Liver (tissue), 9 donors: ENCODE measurements around the gene GAS2. TPM values are rescaled to one million over a fixed set of nuclear protein-coding genes. Genes with fewer than 3 reads are reported as not detected.

Experiments used
- DNase-seq: peaks from one replicate; pipeline ENCODE4 v3.0.0-alpha.2; 2017; ENCODE audit warnings: low spot score
- H3K27ac ChIP-seq, 2 donors: one replicate each; pipeline ENCODE4 v1.7.0; 2013; ENCODE audit warnings: inconsistent platforms in 2 of 2, low read length in 2 of 2, control low read depth in 1 of 2, low read depth in 1 of 2, mild to moderate bottlenecking in 1 of 2
- H3K27me3 ChIP-seq, 4 donors: one replicate each; pipeline versions ENCODE4 v1.6.1 to v1.7.0; 2013; ENCODE audit warnings: low read length in 3 of 4, inconsistent platforms in 1 of 4, mild to moderate bottlenecking in 1 of 4, moderate library complexity in 1 of 4; ENCODE audit not compliant: control insufficient read depth in 4 of 4, insufficient read depth in 4 of 4
- H3K36me3 ChIP-seq, 4 donors: one replicate each; pipeline versions ENCODE4 v1.6.1 to v1.7.0; 2013; ENCODE audit warnings: low read length in 3 of 4, mild to moderate bottlenecking in 3 of 4, low read depth in 1 of 4, moderate library complexity in 1 of 4; ENCODE audit not compliant: control insufficient read depth in 4 of 4, insufficient read depth in 3 of 4
- H3K4me1 ChIP-seq, 4 donors: one replicate each; pipeline versions ENCODE4 v1.6.1 to v1.7.0; 2013; ENCODE audit warnings: low read length in 3 of 4, mild to moderate bottlenecking in 3 of 4, moderate library complexity in 1 of 4; ENCODE audit not compliant: control insufficient read depth in 4 of 4, insufficient read depth in 4 of 4
- H3K4me3 ChIP-seq, 3 donors: one replicate each; pipeline versions ENCODE4 v1.6.1 to v1.7.0; 2013; ENCODE audit warnings: low read length in 3 of 3, control low read depth in 1 of 3, low read depth in 1 of 3, mild to moderate bottlenecking in 1 of 3
- H3K9ac ChIP-seq, 2 donors: one replicate each; pipeline ENCODE4 v1.7.0; 2013; ENCODE audit warnings: low read length in 2 of 2, mild to moderate bottlenecking in 2 of 2, moderate library complexity in 2 of 2, control low read depth in 1 of 2, low read depth in 1 of 2
- H3K9me3 ChIP-seq, 4 donors: one replicate each; pipeline versions ENCODE4 v1.6.1 to v1.7.0; 2013; ENCODE audit warnings: low read length in 3 of 4; ENCODE audit not compliant: control insufficient read depth in 4 of 4
- FOXA1 ChIP-seq: IDR thresholded peaks from 2 replicates; pipeline ENCODE4 v1.6.1; 2016; ENCODE audit warnings: antibody characterized with exemption
- FOXA2 ChIP-seq: IDR thresholded peaks from 2 replicates; pipeline ENCODE4 v1.6.1; 2016; ENCODE audit warnings: antibody characterized with exemption
- GABPA ChIP-seq, 2 donors: IDR thresholded peaks in 1 of 2; conservative IDR thresholded peaks in 1 of 2; 2 replicates each; pipeline ENCODE4 v1.6.1; 2016; ENCODE audit warnings: antibody characterized with exemption in 2 of 2, mild to moderate bottlenecking in 1 of 2, moderate library complexity in 1 of 2
- HNF4A ChIP-seq, 2 donors: conservative IDR thresholded peaks; 2 replicates each; pipeline ENCODE4 v1.6.1; 2016; ENCODE audit warnings: antibody characterized with exemption in 2 of 2, mild to moderate bottlenecking in 2 of 2
- NR2F2 ChIP-seq: IDR thresholded peaks from 2 replicates; pipeline ENCODE4 v1.6.1; 2016; ENCODE audit warnings: antibody characterized with exemption
- YY1 ChIP-seq: IDR thresholded peaks from 2 replicates; pipeline ENCODE4 v1.6.1; 2016; ENCODE audit warnings: antibody characterized with exemption, mild to moderate bottlenecking
- WGBS: extraction: QIAGEN DNeasy Blood & Tissue Kit; methylation state at CpG from one replicate; pipeline ENCODE4 v1.1.7; 2013; 5-methylcytosine and 5-hydroxymethylcytosine counted together
- polyA plus RNA-seq, 2 donors: library from polyadenylated mRNA; stranded (reverse) in 1 of 2; unstranded in 1 of 2; fragments of 200-250 nt in 1 of 2; fragments of >200 nt in 1 of 2; fragmentation: Nextera tagmentation in 1 of 2; extraction: Ambion mirVana in 1 of 2; gene quantifications; one replicate each; pipeline versions ENCODE4 v1.2.1 to v1.2.3, GENCODE V29; 2013 to 2015
- total RNA-seq, 2 donors: library from RNA; depleted of rRNA; stranded (reverse); fragments of >200 nt; gene quantifications; one replicate each; pipeline ENCODE4 v1.2.3, GENCODE V29; 2014
- TF ChIP-seq, protein P1 (sequence below): IDR thresholded peaks from 2 replicates; pipeline ENCODE4 v1.6.1; 2016; ENCODE audit warnings: antibody characterized with exemption
- TF ChIP-seq, protein P2 (sequence below): IDR thresholded peaks from 2 replicates; pipeline ENCODE4 v1.6.1; 2016; ENCODE audit warnings: antibody characterized with exemption, mild to moderate bottlenecking
- TF ChIP-seq, protein P3 (sequence below): IDR thresholded peaks from 2 replicates; pipeline ENCODE4 v1.6.1; 2016; ENCODE audit warnings: antibody characterized with exemption
- TF ChIP-seq, protein P4 (sequence below): fragments of 150-350 bp; IDR thresholded peaks from 2 replicates; pipeline ENCODE4 v1.5.1; 2017; ENCODE audit warnings: improper control_type of control experiment, low read depth, low read length; ENCODE audit not compliant: missing input control
- TF ChIP-seq, protein P5 (sequence below): IDR thresholded peaks from 2 replicates; pipeline ENCODE4 v1.6.1; 2016; ENCODE audit warnings: antibody characterized with exemption
- donor health status: healthy.
- donor health status: healthy.
- donor health status: healthy.
- donor health status: healthy.
- donor health status: healthy.

GAS2 gene
- total and polyA plus RNA-seq, 4 donors: 13.4 to 75.6 (median 42.3) TPM

DNA sequence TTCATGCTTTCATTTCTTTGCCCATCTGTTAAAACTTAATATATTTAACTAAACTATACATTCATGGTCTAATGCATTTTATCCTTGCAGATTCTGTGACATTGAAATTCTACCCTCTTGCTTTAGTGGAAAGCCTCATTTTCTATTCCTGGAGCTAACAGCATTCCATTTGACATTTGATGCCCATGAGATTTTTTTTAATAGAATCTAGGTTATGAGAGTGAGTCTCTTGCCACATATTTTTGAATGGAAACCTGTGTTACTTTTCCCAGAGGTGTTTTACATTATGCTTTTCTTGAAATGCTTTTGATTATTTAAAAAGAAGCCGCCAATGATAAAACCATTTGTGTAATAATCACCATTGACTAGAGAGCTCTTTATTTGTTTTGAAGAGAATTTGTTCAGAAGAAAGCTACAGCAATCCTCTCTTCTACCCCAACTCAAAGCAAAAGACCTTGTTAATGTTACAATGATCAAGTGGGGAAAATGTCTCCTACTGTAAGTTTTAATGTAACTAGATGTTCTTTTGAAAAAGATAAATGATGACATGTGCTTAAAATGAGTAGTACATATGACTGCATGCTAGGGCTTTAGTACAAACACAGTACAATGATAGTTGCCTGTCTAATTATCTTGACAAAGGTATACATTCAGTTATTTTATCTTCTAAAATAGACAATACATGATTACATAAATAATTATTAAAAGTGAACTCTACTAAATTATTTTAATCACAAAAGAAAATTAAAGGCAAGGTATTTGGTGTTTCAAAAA is 67.3 kb downstream of the GAS2 start:
- TF ChIP-seq, protein P1, sequence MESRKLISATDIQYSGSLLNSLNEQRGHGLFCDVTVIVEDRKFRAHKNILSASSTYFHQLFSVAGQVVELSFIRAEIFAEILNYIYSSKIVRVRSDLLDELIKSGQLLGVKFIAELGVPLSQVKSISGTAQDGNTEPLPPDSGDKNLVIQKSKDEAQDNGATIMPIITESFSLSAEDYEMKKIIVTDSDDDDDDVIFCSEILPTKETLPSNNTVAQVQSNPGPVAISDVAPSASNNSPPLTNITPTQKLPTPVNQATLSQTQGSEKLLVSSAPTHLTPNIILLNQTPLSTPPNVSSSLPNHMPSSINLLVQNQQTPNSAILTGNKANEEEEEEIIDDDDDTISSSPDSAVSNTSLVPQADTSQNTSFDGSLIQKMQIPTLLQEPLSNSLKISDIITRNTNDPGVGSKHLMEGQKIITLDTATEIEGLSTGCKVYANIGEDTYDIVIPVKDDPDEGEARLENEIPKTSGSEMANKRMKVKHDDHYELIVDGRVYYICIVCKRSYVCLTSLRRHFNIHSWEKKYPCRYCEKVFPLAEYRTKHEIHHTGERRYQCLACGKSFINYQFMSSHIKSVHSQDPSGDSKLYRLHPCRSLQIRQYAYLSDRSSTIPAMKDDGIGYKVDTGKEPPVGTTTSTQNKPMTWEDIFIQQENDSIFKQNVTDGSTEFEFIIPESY: no peak
- TF ChIP-seq, protein P2, sequence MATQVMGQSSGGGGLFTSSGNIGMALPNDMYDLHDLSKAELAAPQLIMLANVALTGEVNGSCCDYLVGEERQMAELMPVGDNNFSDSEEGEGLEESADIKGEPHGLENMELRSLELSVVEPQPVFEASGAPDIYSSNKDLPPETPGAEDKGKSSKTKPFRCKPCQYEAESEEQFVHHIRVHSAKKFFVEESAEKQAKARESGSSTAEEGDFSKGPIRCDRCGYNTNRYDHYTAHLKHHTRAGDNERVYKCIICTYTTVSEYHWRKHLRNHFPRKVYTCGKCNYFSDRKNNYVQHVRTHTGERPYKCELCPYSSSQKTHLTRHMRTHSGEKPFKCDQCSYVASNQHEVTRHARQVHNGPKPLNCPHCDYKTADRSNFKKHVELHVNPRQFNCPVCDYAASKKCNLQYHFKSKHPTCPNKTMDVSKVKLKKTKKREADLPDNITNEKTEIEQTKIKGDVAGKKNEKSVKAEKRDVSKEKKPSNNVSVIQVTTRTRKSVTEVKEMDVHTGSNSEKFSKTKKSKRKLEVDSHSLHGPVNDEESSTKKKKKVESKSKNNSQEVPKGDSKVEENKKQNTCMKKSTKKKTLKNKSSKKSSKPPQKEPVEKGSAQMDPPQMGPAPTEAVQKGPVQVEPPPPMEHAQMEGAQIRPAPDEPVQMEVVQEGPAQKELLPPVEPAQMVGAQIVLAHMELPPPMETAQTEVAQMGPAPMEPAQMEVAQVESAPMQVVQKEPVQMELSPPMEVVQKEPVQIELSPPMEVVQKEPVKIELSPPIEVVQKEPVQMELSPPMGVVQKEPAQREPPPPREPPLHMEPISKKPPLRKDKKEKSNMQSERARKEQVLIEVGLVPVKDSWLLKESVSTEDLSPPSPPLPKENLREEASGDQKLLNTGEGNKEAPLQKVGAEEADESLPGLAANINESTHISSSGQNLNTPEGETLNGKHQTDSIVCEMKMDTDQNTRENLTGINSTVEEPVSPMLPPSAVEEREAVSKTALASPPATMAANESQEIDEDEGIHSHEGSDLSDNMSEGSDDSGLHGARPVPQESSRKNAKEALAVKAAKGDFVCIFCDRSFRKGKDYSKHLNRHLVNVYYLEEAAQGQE: no peak
- TF ChIP-seq FOXA2 (no peak), GABPA (IDR thresholded peaks at IDR 0.05 in 1 of 2, conservative IDR thresholded peaks at IDR 0.05 in 1 of 2) (no peak)
- TF ChIP-seq, protein P3, sequence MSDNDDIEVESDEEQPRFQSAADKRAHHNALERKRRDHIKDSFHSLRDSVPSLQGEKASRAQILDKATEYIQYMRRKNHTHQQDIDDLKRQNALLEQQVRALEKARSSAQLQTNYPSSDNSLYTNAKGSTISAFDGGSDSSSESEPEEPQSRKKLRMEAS: no peak
- Histone ChIP-seq H3K36me3 (peaks cover 0 to 3% (median 0%) of the 10 kb centered on the region in 4 donors), H3K4me1 (peaks cover 0 to 7% (median 0%) of the 10 kb centered on the region in 4 donors), H3K9me3 (no peaks in the 10 kb centered on the region), H3K27ac (no peak overlapping the region), H3K4me3 (no peak overlapping the region), H3K9ac (no peak overlapping the region), H3K27me3 (no peaks in the 10 kb centered on the region)
- 92% methylated on average over 1 of the region's 1 CpG for WGBS
- no peak for DNase-seq

DNA sequence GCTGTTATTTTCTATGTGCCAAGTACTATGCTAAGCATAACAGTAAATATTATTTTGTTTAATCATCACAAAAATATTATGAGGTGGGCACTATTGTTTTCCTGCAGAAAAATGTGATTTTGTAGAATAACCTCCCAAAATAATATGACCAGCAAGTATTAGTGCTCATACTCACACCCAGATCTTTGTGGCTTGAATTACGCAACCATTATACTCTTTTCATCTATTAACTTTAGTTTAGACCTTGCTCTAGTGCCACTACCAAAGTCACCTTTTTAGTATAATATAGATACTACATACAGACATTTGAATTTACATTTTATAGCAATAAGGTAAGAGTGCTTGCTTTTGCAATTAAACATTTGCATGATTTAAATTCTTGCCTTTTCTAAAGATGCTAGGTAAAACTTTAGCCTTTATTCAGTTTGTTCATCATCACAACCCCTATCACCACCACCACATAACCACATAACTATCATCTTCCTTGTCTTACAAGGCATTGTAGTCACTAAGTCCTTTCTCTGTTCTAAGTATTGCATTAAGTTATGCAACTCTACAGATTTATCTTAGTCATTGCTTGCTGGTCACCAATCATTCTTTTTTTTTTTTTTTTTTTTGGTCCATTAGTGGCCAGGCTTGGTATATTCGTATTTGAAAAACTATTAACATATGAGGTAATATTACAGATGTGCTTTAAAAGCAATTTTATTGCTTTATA is 68.4 kb downstream of the GAS2 start:
- 81% methylated on average over 2 of the region's 2 CpGs for WGBS
- no peak for DNase-seq
- no peak overlapping the region for H3K4me3 ChIP-seq
- H3K4me1 ChIP-seq: peaks cover 0 to 7% (median 0%) of the 10 kb centered on the region in 4 donors
- TF ChIP-seq, protein P4, sequence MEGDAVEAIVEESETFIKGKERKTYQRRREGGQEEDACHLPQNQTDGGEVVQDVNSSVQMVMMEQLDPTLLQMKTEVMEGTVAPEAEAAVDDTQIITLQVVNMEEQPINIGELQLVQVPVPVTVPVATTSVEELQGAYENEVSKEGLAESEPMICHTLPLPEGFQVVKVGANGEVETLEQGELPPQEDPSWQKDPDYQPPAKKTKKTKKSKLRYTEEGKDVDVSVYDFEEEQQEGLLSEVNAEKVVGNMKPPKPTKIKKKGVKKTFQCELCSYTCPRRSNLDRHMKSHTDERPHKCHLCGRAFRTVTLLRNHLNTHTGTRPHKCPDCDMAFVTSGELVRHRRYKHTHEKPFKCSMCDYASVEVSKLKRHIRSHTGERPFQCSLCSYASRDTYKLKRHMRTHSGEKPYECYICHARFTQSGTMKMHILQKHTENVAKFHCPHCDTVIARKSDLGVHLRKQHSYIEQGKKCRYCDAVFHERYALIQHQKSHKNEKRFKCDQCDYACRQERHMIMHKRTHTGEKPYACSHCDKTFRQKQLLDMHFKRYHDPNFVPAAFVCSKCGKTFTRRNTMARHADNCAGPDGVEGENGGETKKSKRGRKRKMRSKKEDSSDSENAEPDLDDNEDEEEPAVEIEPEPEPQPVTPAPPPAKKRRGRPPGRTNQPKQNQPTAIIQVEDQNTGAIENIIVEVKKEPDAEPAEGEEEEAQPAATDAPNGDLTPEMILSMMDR: no peak
- TF ChIP-seq HNF4A (conservative IDR thresholded peaks at IDR 0.05): no peak
- TF ChIP-seq NR2F2: no peak
- TF ChIP-seq, protein P5, sequence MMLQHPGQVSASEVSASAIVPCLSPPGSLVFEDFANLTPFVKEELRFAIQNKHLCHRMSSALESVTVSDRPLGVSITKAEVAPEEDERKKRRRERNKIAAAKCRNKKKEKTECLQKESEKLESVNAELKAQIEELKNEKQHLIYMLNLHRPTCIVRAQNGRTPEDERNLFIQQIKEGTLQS: no peak
- TF ChIP-seq, protein P2: no peak
- TF ChIP-seq, protein P3: no peak
- no peak for TF ChIP-seq FOXA1
- no peak for TF ChIP-seq YY1
- TF ChIP-seq, protein P1: no peak
- H3K9ac ChIP-seq: no peak overlapping the region
- peaks cover 0 to 3% (median under 1%) of the 10 kb centered on the region in 4 donors for H3K36me3 ChIP-seq
- H3K27me3 ChIP-seq: no peaks in the 10 kb centered on the region
- H3K9me3 ChIP-seq: no peaks in the 10 kb centered on the region
- H3K27ac ChIP-seq: no peak overlapping the region
